GM19239 (cell line): ENCODE measurements around the gene APOBEC3B.
"Not testable (repeated sequence)": the region's sequence is repeated elsewhere in the genome, so short reads cannot be mapped to it uniquely, and the experiment has no call there.

ENCODE experiments used
- DNase-seq: peaks from one replicate; pipeline ENCODE4 v3.0.0; 2011; ENCODE audit warnings: low spot score; ENCODE audit not compliant: insufficient read length
- FAIRE-seq: peaks from 2 replicates; lab custom pipeline; 2011; peaks lifted over from hg19 to GRCh38; lab: Jason Lieb, UNC

The APOBEC3B gene

DNA sequence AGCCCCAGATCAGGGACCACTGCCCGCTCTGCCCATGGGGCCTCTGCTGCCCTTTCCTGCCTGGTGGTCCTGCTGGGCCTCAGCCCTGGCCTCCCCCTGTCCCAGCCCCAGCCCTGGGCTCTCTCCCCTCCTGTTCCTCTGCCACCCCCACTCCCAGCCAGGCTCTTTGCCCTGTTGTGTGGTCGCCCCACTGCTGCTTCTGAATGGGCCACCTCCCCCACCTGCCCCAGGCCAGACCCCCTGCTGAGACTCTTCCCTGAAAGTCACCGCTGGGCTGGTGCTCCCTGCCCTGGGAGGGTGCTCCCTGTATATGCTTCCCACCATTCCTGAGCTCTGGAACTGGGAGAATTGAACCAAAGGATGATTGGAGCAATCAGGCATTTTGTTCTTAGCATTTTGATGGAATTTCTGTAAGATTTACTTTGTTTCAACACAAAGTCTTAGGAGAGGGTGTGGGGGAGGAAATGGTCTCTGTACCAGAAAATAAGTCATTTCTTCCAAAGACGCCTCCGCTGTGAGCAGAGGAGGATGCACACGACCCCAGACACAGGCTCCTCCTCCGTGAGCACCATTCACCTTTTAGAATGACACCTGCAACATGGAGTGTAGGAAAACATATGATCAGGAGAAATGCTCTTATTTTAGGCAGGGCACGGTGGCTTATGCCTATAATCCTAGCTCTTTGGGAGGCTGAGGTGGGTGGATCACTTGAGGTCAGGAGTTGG, 5.2 kb downstream of the APOBEC3B start:
- DNase-seq (no peak), FAIRE-seq (no peak)

DNA sequence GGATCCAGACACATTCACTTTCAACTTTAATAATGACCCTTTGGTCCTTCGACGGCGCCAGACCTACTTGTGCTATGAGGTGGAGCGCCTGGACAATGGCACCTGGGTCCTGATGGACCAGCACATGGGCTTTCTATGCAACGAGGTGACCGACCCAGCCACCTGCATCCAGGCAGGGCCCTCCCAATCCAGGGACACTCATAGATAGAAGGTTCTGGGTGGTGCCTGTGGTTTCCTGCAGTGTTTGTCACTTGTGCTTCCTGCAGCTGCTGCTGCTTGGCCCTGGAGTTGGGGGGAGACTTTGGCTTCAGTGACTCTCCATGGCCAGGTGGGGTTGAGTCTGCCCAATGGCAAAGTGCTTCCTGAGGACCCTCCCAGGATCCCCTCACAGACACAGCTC, 7.3 kb downstream of the APOBEC3B start:
- FAIRE-seq = peak; percentile 76

GRCh38 chr22:38992871-38993371, 10.8 kb downstream of the APOBEC3B start:
- not testable (repeated sequence) for FAIRE-seq, DNase-seq

More for the DNA sequence above, 7.3 kb downstream of the APOBEC3B start:
- no peak for DNase-seq

- FAIRE-seq = no peak
- no peak for DNase-seq
Observed at GRCh38 chr22:38996105-38996504, 14.0 kb downstream of the APOBEC3B start.

GRCh38 chr22:38997518-38997917, 15.4 kb downstream of the APOBEC3B start:
- no peak for FAIRE-seq
- DNase-seq = no peak

GRCh38 chr22:39003165-39003638, 21.1 kb downstream of the APOBEC3B start:
- DNase-seq (peak; percentile 83), FAIRE-seq (peak; percentile 97)

- DNase-seq (no peak), FAIRE-seq (no peak)
Observed at GRCh38 chr22:39007177-39007576, 25.0 kb downstream of the APOBEC3B start.

DNA sequence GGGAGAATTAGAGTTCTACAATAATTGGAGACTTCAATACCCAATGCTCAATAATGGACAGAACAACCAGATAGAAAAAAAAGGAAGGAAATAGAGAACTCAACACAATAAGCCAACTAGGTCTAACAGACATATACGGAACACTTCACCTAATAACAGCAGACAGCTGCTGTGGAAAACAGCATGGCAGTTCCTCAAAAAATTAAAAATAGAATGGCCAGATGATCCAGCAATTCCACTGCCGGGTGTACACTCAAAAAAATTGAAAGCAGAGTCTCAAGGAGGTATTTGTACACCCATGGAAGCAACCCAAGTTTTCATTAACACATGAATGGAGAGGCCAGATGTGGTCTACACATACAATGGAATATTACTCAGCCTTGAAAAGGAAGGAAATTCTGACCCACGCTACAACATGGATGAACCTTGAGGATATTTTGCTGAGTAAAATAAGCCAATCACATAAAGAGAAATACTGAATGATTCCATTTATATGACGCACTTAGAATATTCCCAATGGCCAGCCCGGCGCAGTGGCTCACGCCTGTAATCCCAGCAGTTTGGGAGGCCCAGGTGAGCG, 26.2 kb downstream of the APOBEC3B start:
- FAIRE-seq = peak; percentile 49
- not testable (repeated sequence) for DNase-seq

DNA sequence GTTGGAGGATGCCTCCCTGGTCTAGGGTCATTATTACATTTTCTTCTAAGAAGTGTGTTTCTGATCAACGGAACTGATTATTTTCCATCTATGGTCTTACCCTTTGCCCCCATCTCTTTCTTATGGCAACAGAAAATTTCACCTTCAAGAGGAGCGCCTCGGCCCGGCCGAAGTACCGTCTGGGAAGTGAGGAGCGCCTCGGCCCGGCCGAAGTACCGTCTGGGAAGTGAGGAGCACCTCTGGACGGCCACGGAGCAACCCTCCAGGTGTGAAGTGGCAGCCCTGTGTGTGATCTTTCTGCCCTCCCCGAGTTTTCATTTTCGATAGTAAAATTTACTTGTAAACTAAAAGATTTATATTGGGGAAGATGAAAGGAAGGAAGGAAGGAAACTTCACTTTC, 28.8 kb downstream of the APOBEC3B start:
- no peak for FAIRE-seq

DNA sequence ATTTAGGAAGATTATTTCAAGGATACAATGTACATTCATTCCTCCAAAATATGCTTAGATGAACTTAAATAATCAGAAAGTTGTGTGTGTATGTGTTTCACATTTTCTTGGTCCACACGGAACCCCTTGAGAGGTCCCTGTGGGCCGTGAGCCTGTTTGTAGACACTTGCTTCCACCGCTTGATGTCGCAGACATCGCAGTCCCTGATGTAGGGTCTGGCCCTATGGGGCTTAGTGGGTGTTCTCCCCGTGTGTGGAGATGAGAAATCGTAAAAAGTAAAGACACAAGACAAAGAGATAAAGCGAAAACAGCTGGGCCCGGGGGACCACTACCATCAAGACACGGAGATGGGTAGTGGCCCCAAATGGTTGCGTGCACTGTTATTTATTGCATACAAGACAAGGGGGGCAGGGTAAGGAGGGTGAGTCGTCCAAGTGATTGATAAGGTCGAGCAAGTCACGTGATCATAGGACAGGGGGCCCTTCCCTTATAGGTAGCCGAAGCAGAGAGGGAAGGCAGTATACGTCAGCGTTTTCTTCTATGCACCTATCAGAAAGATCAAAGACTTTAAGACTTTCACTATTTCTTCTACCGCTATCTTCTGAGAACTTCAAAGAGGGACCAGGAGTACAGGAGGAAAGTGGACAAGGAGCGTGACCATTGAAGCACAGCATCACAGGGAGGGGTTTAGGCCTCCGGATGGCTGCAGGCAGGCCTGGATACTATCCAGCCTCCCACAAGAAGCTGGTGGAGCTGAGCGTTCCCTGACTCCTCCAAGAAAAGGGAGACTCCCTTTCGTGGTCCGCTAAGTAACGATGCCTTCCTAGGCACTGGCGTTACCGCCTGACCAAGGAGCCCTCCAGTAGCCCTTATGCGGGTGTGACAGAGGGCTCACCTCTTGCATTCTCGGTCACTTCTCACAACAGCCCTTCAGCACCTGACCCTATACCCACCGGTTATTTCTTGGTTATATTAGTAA, 30.7 kb downstream of the APOBEC3B start:
- DNase-seq (no peak), FAIRE-seq (no peak)

More for the DNA sequence above, 28.8 kb downstream of the APOBEC3B start:
- DNase-seq = no peak

DNA sequence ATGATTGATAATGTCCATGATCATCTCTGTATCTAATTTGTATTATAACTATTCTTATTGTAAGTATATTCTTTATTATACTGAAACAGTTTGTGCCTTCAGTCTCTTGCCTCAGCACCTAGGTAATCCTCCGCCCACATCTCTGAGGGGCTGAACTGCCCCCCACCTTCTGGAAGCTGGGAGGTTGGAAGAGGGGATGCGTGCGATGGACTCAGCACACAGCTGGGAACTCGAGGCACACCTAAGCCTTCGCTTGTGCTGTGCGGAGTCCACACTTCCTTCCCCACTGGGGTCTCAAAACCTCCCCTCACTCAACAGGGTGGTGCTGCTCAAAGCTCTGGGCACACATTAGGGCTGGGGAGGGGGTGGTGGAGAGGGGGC, 31.4 kb downstream of the APOBEC3B start:
- not testable (repeated sequence) for DNase-seq, FAIRE-seq

- peak; percentile 69 for DNase-seq
- peak; percentile 100 for FAIRE-seq
Observed at GRCh38 chr22:39013942-39014722, 32.0 kb downstream of the APOBEC3B start, which contains the start of gene APOBEC3C. TSS of gene APOBEC3C (plus strand) at chr22:39014257. CDS start at chr22:39014363, 106 bp downstream.

GRCh38 chr22:39014723-39015121, 32.6 kb downstream of the APOBEC3B start:
- not testable (repeated sequence) for FAIRE-seq, DNase-seq

DNA sequence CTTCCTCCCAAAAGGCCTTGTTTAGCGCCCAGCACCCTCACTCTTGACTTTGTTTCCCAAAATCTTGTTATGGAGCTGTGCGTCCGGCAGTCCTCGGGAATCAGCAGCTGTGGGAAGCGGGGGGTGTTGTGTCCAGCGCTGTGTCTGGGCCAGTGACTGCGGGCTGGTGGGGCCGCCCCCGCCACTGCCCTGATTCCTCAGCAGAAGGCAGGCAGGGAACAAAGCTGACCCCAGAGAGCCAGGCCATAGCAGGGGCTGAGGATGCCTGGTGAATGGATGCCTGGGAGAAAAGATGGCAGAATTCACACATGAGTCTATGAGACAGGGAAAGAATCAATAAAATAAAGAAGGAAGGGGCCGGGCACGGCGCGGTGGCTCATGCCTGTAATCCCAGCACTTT, 34.4 kb downstream of the APOBEC3B start:
- DNase-seq (no peak), FAIRE-seq (no peak)

DNA sequence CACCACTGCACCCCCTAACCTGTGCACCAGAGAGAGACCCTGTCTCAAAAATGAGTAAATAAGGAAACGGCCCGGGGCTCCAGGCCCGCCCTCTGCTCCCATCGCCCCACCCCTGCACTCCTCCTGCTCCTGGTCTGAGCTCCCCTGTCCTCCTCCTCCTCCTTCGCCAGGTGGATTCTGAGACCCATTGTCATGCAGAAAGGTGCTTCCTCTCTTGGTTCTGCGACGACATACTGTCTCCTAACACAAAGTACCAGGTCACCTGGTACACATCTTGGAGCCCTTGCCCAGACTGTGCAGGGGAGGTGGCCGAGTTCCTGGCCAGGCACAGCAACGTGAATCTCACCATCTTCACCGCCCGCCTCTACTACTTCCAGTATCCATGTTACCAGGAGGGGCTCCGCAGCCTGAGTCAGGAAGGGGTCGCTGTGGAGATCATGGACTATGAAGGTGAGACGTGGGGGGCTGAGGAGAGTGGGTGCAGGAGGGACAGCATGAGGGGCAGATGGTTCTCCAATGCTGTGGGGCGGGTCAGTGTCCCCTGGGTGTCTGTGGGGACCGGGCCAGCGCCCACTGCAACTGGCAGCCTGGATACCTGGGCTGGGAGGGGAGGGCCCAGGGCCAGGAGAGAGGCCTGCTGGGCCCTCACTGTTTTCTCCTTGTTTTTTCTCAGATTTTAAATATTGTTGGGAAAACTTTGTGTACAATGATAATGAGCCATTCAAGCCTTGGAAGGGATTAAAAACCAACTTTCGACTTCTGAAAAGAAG, 35.6 kb downstream of the APOBEC3B start:
- no peak for FAIRE-seq
- DNase-seq = no peak

DNA sequence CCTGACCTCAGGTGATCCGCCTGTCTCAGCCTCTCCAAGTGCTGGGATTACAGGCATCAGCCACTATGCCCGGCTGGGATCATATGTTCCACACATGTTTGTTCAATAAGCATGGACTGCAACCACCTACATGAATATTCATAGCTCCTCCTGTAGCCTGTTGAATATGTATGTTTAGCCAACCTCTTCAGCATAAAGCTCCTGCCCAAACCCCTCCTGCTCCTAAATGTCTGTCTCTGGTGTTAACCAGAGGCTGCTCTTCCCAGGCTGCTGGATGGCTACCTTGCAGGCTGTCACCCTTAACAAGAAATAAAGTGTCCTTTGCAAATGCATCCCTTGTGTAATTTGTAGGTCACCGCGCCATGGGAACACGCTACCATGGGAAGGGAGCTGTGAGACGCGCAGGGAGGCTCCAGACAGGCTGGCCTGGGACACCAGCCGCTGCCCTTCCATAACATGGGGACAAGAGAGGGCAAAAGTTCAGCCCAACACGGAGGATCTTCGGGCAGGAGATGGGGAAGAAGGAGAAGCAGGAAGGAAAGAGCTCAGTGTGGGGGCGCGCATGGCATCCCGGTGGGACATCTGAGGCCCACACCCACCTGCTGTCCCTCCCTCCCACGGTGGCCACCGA, 38.0 kb downstream of the APOBEC3B start:
- peak; percentile 44 for FAIRE-seq
- DNase-seq = not testable (repeated sequence)

DNA sequence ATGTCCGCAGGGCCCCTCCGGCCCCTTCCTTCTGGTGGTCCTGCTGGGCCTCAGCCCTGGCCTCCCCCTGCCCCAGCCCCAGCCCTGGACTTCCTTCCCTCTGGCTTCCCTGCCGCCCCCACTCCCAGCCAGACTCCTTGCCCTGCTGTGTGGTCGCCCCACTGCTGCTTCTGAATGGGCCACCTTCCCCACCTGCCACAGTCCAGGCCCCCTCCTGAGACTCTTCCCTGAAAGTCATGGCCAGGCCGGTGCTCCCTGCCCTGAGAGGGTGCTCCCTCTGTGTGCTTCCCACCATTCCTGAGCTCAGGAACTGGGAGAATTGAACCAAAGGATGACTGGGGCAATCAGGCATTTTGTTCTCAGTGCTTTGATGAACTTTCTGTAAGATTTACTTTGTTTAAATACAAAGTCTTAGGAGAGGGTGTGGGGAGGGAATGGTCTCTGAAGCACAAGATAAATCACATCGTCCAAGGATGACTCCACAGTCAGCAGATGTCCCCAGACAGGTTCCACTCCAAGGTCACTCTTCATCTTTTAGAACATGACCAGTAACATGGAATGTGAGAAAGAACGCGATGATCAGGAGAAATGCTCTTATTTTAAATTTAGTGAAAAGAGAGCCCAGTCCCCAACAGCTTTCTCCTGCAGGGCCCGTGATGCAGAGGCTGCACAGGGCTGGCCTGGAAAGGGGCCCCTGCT, 39.6 kb downstream of the APOBEC3B start:
- DNase-seq = no peak
- peak; percentile 72 for FAIRE-seq
